ENCODE data around the gene LRRC4C.

Gene LRRC4C

DNA sequence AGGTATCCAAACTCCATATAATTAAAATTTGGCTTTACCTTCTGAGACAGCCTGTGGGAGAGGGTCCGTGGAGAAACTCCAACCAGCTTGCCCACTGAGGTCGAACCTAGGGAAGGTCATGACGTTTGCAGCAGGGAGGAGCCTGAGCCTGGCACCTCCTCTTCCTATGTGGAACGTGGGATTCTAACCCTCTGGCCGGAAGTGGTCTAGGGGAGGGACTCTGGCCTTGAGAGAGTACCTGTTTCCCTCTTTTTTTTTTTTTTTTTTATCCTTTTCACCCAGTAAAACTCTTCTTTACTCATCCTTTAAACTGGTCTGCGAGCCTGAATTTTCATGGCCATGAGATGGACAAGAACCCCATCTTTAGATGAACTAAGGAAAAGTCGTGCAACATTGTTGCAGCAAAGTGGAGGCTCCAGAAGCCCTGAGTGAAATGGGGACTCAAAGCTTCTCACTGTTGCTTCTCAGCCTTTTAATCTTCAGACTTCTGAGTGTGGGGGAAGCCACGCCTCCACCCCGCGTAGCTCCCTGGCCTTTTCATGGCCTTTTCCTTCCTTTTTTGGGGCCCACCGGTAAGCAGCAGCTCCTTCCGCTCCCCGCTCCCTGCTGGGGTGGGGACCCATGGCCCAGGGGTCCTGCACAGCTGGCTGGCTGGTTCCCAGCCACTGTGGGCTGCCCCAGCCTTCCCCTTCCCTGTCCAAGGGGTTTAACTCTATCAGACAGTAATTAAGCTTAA lies 1359.9 kb downstream of the LRRC4C start:
- Histone ChIP-seq H3K4me2 (ENCODE audit: low read length, poor library complexity, severe bottlenecking) (no peak overlapping the region), H3K4ac (ENCODE audit: low read depth in 1 of 2, low read length in 2 of 2) (no peak overlapping the region), H2AFZ (ENCODE audit: low read depth, low read length) (no peak overlapping the region), H4K8ac (ENCODE audit: low read length) (no peak overlapping the region), H3K79me1 (replicated peaks; ENCODE audit: low read length, poor library complexity, severe bottlenecking) (no peaks in the 10 kb centered on the region), H2BK120ac (ENCODE audit: low read depth, low read length) (no peak overlapping the region), H2BK5ac (ENCODE audit: low read depth, low read length, poor library complexity, severe bottlenecking) (no peak overlapping the region), H2BK12ac (ENCODE audit: low read length in 2 of 2) (no peak overlapping the region), H3K23ac (ENCODE audit: low read length in 2 of 2) (no peak overlapping the region), H3K4me1 (ENCODE audit: control insufficient read depth, insufficient read depth, low read depth, low read length) (no peaks in the 10 kb centered on the region), H2BK15ac (ENCODE audit: low read depth, poor library complexity, severe bottlenecking) (no peak overlapping the region), H3K9ac (ENCODE audit: low read length) (no peak overlapping the region), H4K91ac (ENCODE audit: low read length) (no peak overlapping the region), H3K14ac (ENCODE audit: low read length in 2 of 2) (no peak overlapping the region), H3K36me3 (ENCODE audit: control insufficient read depth in 1 of 2, insufficient read depth in 2 of 2, low read depth in 1 of 2, low read length in 2 of 2) (no peaks in the 10 kb centered on the region), H3K27me3 (ENCODE audit: control insufficient read depth in 1 of 2, insufficient read depth in 1 of 2, low read length in 2 of 2) (no peaks in the 10 kb centered on the region), H3K18ac (ENCODE audit: low read depth in 1 of 2, low read length in 2 of 2) (no peak overlapping the region), H3K4me3 (ENCODE audit: insufficient read depth in 1 of 2, low read depth in 1 of 2, low read length in 2 of 2) (no peak overlapping the region), H2AK5ac (ENCODE audit: low read length, severe bottlenecking) (no peak overlapping the region), H3K27ac (ENCODE audit: low read length, poor library complexity, severe bottlenecking) (no peak overlapping the region), H3K9me3 (ENCODE audit: control insufficient read depth, low read length) (peaks cover 3% of the 10 kb centered on the region)
- WGBS: 79% methylated on average over 13 of the region's 13 CpGs
- no peak for DNase-seq

DNA sequence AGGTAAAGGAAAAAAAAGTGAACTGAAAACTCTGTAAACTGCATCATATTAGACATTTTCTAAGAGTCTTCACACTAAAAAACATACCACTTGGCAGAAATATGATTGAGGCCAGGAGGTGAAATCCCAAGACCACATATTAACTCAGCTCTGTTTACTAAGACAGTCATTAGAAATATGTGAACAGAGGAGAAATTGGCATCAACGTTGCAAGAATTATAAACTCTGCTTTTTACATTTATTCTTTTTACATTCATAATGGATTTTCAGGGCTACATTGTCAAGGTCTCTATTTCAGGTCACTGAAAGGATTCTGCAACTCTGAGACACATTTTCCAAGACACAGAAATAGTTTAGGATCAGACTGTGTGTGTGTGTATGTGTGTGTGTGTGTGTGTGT lies 1364.0 kb downstream of the LRRC4C start:
- H3K79me1 ChIP-seq (replicated peaks; ENCODE audit: low read length, poor library complexity, severe bottlenecking): no peaks in the 10 kb centered on the region
- peak; percentile 1 for DNase-seq
- H3K9ac ChIP-seq (ENCODE audit: low read length): no peak overlapping the region
- no peak overlapping the region for H4K8ac ChIP-seq (ENCODE audit: low read length)
- no peak overlapping the region for H2BK5ac ChIP-seq (ENCODE audit: low read depth, low read length, poor library complexity, severe bottlenecking)
- no peak overlapping the region for H2BK15ac ChIP-seq (ENCODE audit: low read depth, poor library complexity, severe bottlenecking)
- H2AFZ ChIP-seq (ENCODE audit: low read depth, low read length): no peak overlapping the region
- WGBS: no CpG with 5 or more reads among the region's 1 CpG
- H3K4me3 ChIP-seq (ENCODE audit: insufficient read depth in 1 of 2, low read depth in 1 of 2, low read length in 2 of 2): no peak overlapping the region
- H3K36me3 ChIP-seq (ENCODE audit: control insufficient read depth in 1 of 2, insufficient read depth in 2 of 2, low read depth in 1 of 2, low read length in 2 of 2): no peaks in the 10 kb centered on the region
- H3K4me2 ChIP-seq (ENCODE audit: low read length, poor library complexity, severe bottlenecking): no peak overlapping the region
- H3K14ac ChIP-seq (ENCODE audit: low read length in 2 of 2): no peak overlapping the region
- H3K27me3 ChIP-seq (ENCODE audit: control insufficient read depth in 1 of 2, insufficient read depth in 1 of 2, low read length in 2 of 2): no peaks in the 10 kb centered on the region
- H2BK12ac ChIP-seq (ENCODE audit: low read length in 2 of 2): no peak overlapping the region
- H3K4me1 ChIP-seq (ENCODE audit: control insufficient read depth, insufficient read depth, low read depth, low read length): no peaks in the 10 kb centered on the region
- no peak overlapping the region for H2BK120ac ChIP-seq (ENCODE audit: low read depth, low read length)
- H3K23ac ChIP-seq (ENCODE audit: low read length in 2 of 2): no peak overlapping the region
- H3K4ac ChIP-seq (ENCODE audit: low read depth in 1 of 2, low read length in 2 of 2): no peak overlapping the region
- H3K18ac ChIP-seq (ENCODE audit: low read depth in 1 of 2, low read length in 2 of 2): no peak overlapping the region
- no peaks in the 10 kb centered on the region for H3K9me3 ChIP-seq (ENCODE audit: control insufficient read depth, low read length)
- no peak overlapping the region for H2AK5ac ChIP-seq (ENCODE audit: low read length, severe bottlenecking)
- no peak overlapping the region for H4K91ac ChIP-seq (ENCODE audit: low read length)
- H3K27ac ChIP-seq (ENCODE audit: low read length, poor library complexity, severe bottlenecking): no peak overlapping the region

DNA sequence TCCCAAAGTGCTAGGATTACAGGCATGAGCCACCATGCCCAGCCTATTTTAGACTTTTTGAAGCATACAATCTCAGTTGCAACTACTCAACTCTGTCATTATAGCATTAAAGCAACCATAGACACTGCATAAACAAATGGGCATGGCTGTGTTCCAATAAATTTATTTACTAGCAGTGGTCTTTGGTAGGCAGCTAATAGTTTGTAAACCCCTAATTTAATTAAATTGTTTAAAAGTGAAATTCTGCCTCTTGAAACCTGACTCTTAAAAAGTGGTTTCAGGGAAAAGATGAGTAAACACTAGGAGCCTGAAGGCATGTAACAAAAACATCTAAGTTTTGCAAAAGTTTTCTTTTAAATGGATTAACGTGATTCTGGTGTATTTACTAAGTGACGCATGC lies 1364.5 kb downstream of the LRRC4C start:
- H3K4me2 ChIP-seq (ENCODE audit: low read length, poor library complexity, severe bottlenecking): no peak overlapping the region
- H4K8ac ChIP-seq (ENCODE audit: low read length): no peak overlapping the region
- H3K4me1 ChIP-seq (ENCODE audit: control insufficient read depth, insufficient read depth, low read depth, low read length): no peaks in the 10 kb centered on the region
- H3K4ac ChIP-seq (ENCODE audit: low read depth in 1 of 2, low read length in 2 of 2): no peak overlapping the region
- H2AFZ ChIP-seq (ENCODE audit: low read depth, low read length): no peak overlapping the region
- H3K14ac ChIP-seq (ENCODE audit: low read length in 2 of 2): no peak overlapping the region
- no peak overlapping the region for H3K18ac ChIP-seq (ENCODE audit: low read depth in 1 of 2, low read length in 2 of 2)
- H3K27me3 ChIP-seq (ENCODE audit: control insufficient read depth in 1 of 2, insufficient read depth in 1 of 2, low read length in 2 of 2): no peaks in the 10 kb centered on the region
- H2AK5ac ChIP-seq (ENCODE audit: low read length, severe bottlenecking): no peak overlapping the region
- 90% methylated on average over 2 of the region's 2 CpGs for WGBS
- no peak overlapping the region for H3K27ac ChIP-seq (ENCODE audit: low read length, poor library complexity, severe bottlenecking)
- H3K9ac ChIP-seq (ENCODE audit: low read length): no peak overlapping the region
- no peak for DNase-seq
- no peak overlapping the region for H3K23ac ChIP-seq (ENCODE audit: low read length in 2 of 2)
- no peak overlapping the region for H2BK12ac ChIP-seq (ENCODE audit: low read length in 2 of 2)
- no peaks in the 10 kb centered on the region for H3K9me3 ChIP-seq (ENCODE audit: control insufficient read depth, low read length)
- no peak overlapping the region for H2BK5ac ChIP-seq (ENCODE audit: low read depth, low read length, poor library complexity, severe bottlenecking)
- H3K4me3 ChIP-seq (ENCODE audit: insufficient read depth in 1 of 2, low read depth in 1 of 2, low read length in 2 of 2): no peak overlapping the region
- H2BK15ac ChIP-seq (ENCODE audit: low read depth, poor library complexity, severe bottlenecking): no peak overlapping the region
- no peak overlapping the region for H4K91ac ChIP-seq (ENCODE audit: low read length)
- H3K79me1 ChIP-seq (replicated peaks; ENCODE audit: low read length, poor library complexity, severe bottlenecking): no peaks in the 10 kb centered on the region
- H2BK120ac ChIP-seq (ENCODE audit: low read depth, low read length): no peak overlapping the region
- no peaks in the 10 kb centered on the region for H3K36me3 ChIP-seq (ENCODE audit: control insufficient read depth in 1 of 2, insufficient read depth in 2 of 2, low read depth in 1 of 2, low read length in 2 of 2)

DNA sequence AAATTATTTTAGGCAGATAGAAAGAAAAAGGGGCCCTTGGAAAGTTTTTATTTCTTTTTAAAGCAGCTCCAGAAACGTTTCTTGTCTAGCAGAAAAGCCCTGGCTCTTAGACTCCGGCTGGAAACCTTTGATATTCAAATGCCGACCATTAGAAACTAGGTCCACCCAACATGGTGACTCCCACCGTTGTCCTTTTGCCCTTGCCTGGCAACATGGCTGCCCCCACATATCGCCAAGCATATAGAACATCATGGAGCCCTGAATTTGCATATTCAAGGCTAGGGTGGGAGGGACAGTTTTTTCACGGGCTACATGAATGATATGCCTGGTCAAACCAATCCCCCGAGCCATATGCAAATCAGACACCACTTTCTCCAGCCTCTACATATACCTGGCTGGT lies 1379.0 kb downstream of the LRRC4C start:
- H2AK5ac ChIP-seq (ENCODE audit: low read length, severe bottlenecking): no peak overlapping the region
- no peak overlapping the region for H2BK120ac ChIP-seq (ENCODE audit: low read depth, low read length)
- no peak overlapping the region for H3K23ac ChIP-seq (ENCODE audit: low read length in 2 of 2)
- no peak overlapping the region for H3K4me2 ChIP-seq (ENCODE audit: low read length, poor library complexity, severe bottlenecking)
- H3K79me1 ChIP-seq (replicated peaks; ENCODE audit: low read length, poor library complexity, severe bottlenecking): no peaks in the 10 kb centered on the region
- no peaks in the 10 kb centered on the region for H3K36me3 ChIP-seq (ENCODE audit: control insufficient read depth in 1 of 2, insufficient read depth in 2 of 2, low read depth in 1 of 2, low read length in 2 of 2)
- H2AFZ ChIP-seq (ENCODE audit: low read depth, low read length): no peak overlapping the region
- no peak overlapping the region for H2BK15ac ChIP-seq (ENCODE audit: low read depth, poor library complexity, severe bottlenecking)
- H3K27ac ChIP-seq (ENCODE audit: low read length, poor library complexity, severe bottlenecking): no peak overlapping the region
- no peak overlapping the region for H2BK5ac ChIP-seq (ENCODE audit: low read depth, low read length, poor library complexity, severe bottlenecking)
- no peaks in the 10 kb centered on the region for H3K4me1 ChIP-seq (ENCODE audit: control insufficient read depth, insufficient read depth, low read depth, low read length)
- no peaks in the 10 kb centered on the region for H3K9me3 ChIP-seq (ENCODE audit: control insufficient read depth, low read length)
- no peak overlapping the region for H3K4ac ChIP-seq (ENCODE audit: low read depth in 1 of 2, low read length in 2 of 2)
- WGBS: 73% methylated on average over 7 of the region's 7 CpGs
- no peak overlapping the region for H3K14ac ChIP-seq (ENCODE audit: low read length in 2 of 2)
- no peak overlapping the region for H3K18ac ChIP-seq (ENCODE audit: low read depth in 1 of 2, low read length in 2 of 2)
- H3K4me3 ChIP-seq (ENCODE audit: insufficient read depth in 1 of 2, low read depth in 1 of 2, low read length in 2 of 2): no peak overlapping the region
- no peak overlapping the region for H4K8ac ChIP-seq (ENCODE audit: low read length)
- DNase-seq: no peak
- H3K27me3 ChIP-seq (ENCODE audit: control insufficient read depth in 1 of 2, insufficient read depth in 1 of 2, low read length in 2 of 2): no peaks in the 10 kb centered on the region
- no peak overlapping the region for H4K91ac ChIP-seq (ENCODE audit: low read length)
- H2BK12ac ChIP-seq (ENCODE audit: low read length in 2 of 2): no peak overlapping the region
- no peak overlapping the region for H3K9ac ChIP-seq (ENCODE audit: low read length)

All from mesenchymal stem cell (in vitro differentiated cells and primary cell).